Central memory CD4-positive, alpha-beta T cell (primary cell): ENCODE data around the gene RASD1.

Experiments used
- DNase-seq: peaks from one replicate; pipeline ENCODE4 v3.0.0; 2022
- total RNA-seq, 3 experiments: gene quantifications; one replicate each; lab custom pipeline; 2026; lab: John Stamatoyannopoulos, UW

The RASD1 gene, protein sequence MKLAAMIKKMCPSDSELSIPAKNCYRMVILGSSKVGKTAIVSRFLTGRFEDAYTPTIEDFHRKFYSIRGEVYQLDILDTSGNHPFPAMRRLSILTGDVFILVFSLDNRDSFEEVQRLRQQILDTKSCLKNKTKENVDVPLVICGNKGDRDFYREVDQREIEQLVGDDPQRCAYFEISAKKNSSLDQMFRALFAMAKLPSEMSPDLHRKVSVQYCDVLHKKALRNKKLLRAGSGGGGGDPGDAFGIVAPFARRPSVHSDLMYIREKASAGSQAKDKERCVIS
- total RNA-seq: 0.21 to 16.8 (median 0.54) reads per million in 3 experiments

DNA sequence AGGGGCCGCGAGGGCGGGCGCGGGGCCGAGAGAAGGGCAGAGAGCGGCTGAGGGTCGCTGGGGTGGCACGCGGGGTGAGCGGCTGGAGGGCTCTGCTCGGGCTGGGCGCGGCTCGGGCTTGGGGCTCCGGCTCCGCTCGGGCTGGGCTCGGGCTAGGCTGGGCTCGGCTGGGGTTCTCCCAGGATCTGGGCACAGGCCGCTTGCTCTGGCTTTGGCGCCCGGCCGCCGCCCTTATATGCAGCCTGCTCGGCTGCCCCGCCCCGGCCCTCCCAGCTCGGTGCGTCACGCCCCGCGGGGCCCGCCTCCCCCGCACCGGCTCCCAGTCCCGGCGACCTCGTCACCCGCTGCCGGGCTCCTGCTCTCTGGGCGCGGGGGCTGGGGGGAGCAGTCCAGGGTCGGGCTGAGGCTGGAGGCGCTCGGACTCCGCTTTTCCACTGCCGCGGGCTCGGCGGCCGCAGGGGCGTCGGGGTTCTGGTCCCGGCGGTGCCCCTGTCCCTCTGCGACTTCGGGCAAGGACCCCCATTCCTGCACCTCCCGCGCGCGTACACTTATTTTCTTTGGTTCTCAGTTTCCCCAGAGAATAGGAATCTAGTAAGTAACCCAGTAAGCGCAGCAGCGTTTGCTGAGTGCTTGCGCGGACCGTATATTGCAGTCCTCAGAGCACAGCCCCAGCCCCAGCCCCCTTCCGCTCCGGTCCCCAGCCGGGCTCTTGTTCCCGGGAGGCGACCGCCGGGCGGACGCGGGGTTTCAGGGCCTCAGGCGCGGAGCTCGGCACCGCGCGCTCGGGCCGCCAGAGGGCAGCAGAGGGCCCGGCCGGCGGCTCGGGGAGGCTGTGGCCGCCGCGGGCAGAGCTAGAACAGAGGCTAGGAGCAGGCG lies at the start of gene RASD1:
Gene RASD1 (minus strand): TSS at position 207 of the 876 bp plus-strand sequence. CDS start 214 bp downstream, outside the sequence.
- DNase-seq: peak; percentile 70

DNA sequence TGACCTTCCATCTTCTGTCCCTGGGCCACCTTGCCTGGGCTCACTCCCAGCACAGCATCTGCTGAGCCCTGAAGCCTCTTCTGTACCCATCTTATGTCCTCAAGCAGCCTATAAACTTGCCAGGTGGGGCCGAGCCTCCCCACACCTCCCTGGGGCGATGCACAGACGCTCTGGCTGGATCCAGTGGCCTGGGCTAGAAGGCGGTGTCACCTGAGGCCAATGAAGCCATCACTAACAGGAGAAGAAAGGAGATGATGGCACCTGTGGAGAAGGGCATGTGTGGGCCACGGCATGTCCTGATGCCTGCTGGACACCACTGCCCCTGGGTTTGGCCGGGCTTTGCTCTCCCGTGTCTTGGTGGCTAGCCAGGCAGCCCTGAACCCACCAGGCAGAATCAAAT lies 49.8 kb upstream of the RASD1 start:
- no peak for DNase-seq

DNA sequence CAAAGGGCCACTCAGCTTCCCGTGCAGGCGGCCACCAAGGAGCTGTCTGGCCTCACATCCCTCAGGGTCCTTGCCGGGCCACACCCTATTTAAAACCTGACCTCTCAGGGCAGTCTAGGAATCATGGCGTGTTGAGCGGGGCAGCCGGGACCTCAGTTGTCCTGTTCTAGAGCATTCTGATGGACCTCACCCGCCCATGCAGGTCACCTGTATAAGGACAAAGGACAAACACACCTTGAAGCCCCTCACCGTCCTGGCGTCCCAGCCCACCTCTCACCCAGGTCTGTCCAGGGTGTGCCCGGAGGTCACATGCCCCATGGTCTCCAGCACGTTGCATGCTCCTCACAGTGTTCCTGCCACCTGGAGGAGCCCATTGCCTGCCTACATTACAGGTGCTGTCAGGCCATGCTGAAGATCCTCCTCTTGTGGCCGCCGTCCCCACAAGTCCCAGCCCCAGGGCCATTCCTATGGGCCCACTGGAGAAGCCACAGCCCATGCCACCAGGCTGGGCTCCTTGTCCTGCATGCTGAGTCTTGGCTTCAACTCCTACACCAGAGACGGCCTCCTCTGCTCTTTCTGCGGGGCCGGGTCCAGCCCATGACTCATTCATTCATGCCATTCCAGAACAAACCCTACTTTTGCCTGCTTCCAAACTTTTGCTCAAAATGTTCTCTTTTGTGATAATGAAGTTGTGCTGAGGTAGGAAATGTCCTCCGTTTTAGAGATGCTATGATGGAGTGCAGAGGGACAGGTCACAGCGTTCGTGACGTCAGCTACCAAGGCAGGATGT lies 49.0 kb upstream of the RASD1 start:
- no peak for DNase-seq

DNA sequence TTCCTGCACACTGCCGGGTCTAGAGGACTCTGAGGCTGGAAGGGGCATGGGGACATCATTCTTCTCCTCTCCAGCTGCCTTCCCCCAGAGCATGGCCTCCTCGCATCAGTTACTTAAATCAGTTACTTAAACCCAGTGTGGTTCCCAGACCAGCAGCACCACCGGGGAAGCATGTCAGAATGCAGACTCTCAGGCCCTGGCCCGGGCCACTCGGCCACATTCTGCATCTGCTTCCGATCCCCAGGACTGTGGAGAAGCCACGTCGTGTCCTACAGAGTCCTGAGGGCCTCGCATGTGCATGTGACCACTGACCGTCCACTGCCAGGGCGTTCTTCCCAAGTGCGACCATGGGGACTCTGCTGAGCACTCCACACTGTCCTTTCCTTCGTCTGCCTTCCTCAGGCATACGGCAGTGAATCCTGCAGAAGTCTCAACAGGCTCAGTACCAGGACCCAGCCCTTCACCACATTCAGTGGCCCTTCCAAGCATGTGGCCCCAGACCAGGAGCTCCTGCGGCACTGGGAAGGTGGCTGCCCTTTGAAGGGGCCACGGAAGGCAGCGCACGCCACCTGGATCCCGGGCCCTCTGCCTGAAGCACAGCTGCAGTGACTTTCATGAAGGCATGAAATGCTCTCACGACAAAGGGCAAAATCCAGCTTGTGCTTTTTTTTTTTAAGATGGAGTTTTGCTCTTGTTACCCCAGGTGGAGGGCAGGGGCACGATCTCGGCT lies 46.9 kb upstream of the RASD1 start:
- no peak for DNase-seq

DNA sequence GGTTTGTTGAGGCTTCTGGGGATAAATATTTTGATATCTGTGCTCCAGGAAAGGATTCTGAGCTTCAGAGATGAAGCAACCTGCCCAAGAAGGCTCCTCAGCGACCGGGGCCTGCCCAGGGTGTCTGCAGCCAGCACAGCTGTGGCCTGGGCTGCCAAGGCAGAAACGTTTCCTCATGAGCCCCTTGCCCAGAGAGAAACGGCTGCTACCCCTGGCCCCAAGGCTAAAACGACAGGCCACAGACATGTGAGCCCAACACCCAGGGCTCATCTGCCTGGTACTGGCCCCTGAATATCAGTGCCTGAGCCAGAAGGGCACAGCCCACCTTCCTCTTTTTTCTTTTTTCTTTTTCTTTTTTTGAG lies 45.4 kb upstream of the RASD1 start:
- DNase-seq: no peak

DNA sequence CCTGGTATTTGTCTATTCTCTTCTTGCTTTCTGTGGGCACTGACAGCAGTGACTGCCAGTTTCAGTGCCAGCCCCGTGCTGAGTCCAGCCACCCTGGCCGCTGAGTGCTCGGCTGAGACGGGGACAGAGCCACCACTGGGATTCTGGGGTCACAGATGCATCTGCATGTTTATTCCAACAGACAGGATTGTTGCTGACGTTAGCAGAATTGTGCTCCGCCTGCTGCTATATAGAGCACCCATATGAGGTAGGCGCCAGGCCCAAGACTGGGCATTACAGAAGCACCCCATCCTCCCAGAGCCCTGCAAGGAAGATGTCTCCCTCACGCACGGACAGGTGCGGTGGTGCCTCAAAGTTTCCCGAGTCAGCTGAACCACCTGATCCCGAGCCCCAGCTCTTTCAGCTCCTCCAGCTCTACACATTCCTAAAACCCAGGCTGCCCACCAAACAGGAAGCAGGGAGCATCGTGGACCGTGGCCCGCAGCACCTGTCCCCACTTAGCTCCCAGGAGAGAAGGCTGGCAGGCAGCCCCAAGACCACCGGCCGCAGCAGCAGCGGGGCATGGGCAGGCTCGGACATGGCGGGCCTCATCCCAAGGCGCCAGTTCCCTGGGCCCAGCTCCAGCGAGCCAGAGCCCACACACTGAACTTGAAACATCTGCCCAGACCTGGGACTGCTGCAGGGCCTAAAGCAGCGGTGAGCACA lies 44.9 kb upstream of the RASD1 start:
- DNase-seq: no peak

DNA sequence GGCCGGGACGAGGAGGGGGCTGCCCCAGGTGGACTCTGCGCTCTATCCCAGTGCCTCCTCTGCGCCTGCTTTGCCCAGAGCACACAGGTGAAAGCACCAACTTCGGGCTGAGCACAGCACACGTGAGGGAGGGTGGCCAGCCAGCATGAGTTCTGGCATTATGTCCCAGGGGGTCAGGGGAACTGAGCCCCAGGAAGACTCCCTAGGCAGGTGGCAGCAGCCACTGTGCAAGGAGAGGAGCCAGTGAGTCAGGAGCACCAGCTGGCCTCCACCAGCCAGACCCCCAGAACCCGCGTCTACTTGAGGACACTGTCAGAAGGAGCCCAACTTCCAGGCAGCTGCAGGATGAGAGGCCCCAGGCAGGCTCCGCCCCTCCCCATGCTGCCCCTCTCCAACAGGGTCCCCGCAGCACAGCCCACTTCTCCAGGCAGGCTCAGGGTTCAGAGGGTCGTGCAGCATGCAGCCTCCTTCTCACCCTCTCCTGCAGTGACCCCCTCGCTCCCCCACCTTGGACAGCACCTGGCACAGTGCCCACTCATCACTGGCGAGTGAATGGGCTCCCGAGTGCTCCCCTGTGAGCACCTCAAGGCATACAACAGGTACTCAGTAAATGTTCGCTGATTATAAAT lies 44.2 kb upstream of the RASD1 start:
- DNase-seq: no peak

- DNase-seq: no peak
Measured at GRCh38 chr17:17539591-17539990, 43.4 kb upstream of the RASD1 start.

GRCh38 chr17:17538417-17539391 lies 42.5 kb upstream of the RASD1 start:
- DNase-seq: no peak

GRCh38 chr17:17537311-17538099 lies 41.3 kb upstream of the RASD1 start:
- no peak for DNase-seq

DNA sequence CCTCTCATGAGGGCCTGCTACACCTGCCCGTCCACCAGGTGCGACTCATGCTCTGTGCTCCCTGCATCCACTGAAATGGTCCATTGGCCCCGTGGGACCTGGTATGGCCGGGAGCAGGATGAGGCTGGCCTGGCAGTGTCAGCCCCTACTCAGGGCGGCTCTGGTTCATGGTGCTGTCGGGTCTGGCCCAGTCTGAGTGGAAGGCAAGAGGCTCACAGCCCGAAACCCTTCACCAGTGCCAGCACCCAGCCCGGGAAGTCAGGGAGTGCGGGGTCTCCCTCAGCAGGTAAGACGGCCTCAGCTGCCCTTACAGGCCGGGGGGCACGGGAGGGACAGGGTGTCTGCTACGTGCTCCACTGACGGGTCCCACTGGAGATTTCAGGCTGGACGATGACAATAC lies 40.5 kb upstream of the RASD1 start:
- DNase-seq: no peak

DNA sequence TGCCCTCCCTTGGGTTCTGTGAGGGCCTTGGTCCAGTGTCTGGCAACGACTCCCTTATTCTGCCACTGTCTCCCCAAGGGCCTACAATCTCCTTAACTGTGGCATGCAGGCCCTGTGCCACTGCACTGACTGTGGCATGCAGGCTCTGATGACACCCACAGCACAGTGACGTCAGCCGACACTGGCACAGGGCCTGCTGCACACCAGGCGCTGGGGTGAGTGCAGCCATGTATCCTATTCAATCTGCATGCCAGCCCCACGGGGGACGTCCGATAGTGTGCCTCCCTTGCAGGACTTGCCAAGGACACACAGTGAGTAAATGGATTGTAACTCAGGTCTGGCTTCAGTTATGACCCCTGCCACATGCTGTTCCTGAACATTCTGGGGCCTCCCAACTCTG lies 39.8 kb upstream of the RASD1 start:
- no peak for DNase-seq

- no peak for DNase-seq
Measured at GRCh38 chr17:17533901-17534441, 37.8 kb upstream of the RASD1 start.

- DNase-seq: no peak
Measured at GRCh38 chr17:17532991-17533390, 36.8 kb upstream of the RASD1 start.

DNA sequence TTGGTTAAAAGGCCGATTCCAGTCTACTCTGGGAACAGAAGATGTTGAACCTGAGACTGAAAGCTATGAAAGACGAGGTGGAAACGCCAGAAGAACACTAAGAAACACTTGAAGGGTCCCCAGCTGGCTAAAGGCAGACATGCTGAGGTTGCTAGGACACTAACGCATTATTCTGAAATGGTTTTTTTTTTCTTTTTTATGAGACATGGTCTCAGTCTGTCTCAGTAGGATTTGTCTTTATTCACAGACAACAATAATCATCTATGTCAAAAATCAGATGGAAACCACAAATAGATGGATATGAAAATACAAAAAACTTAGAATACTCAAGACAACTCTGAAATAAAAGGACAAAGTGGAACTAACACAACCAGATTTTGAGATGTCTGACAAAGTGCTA lies 35.0 kb upstream of the RASD1 start:
- no peak for DNase-seq

DNA sequence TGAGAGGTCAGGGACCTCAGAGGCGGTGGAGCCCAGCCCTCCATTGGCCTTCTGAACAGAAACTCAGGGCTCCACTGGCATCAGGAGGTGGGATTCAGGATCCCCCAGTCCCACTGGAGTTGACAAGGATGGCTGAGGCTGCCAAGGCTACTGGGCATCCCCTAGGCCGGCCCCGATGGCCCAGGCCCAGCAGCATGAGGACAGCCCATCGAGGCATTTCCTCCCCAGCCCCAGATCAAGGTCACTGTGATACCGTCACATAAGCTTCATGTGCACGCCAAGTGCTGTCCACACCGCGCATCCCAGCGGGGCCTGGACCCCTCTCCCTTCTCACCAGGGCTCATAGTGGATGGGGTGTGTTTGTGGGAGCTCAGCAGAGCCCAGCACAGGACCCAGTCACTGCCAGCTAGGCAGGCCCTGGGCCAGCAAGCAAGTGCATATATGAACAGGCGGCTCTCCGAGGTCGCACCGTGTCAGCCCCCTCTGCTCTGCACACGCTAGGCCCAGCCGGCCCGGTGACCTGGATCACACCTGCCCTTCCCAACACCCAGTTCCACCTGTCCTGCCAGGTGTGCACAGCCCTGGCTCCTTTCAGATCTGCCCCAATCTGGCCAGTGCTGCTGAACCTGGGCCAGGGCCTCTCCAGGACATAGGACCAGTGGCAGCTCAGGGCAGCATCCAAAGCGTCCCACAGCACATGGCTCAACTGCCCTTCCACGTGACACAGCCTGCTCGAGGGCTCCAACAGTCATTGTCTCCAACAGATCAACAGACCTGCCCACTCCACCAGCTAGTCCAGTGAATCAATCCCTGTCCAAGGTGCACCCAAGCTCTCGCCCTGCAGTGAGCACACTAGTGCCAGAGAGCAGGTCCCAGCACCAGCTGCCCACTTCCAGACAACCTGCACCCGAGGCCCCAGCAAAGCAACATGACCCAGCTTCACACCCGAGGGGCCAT lies 32.8 kb upstream of the RASD1 start:
- no peak for DNase-seq

- no peak for DNase-seq
Measured at GRCh38 chr17:17527956-17528500, 31.8 kb upstream of the RASD1 start.

DNA sequence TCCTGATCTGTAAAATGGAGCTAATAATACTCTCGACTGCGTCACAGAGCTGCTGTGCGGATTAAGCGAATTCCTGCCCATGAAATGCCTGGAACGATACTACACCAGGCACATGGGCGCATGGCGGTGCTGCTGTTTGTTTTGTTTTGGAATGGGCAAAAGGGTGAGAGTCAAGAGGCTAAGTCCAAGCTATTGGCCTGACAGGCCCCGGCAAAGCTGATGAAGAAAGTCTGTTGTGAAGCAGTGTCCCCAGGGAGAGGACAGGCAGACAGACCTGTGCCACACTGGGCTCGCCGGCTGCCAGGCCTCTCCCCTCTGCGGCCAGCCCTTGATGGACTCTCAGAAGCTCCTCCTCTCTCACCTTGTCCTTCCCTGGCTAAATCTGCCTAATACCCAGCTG lies 31.3 kb upstream of the RASD1 start:
- no peak for DNase-seq
